SK-N-SH treated with all-trans-retinoic acid at 6 μM for 48 hours (cell line): ENCODE results near the gene URI1.

Experiments used
- ATAC-seq: fragments of 200-7000 bp; cut with Tn5 transposase; 3 replicates; pipeline ENCODE4 v1.9.1; 2020; ENCODE audit warnings: mild to moderate bottlenecking, moderate library complexity
- ARNTL ChIP-seq: fragments of 450-650 bp; formaldehyde crosslinking; IDR thresholded peaks from 2 replicates; pipeline ENCODE4 v1.5.0; 2020; ENCODE audit warnings: low read depth, mild to moderate bottlenecking, moderate library complexity, borderline replicate concordance
- BACH2 ChIP-seq: fragments of 250-450 bp; sonication (Bioruptor Pico); IDR thresholded peaks from 2 replicates; pipeline ENCODE4 v1.9.0; 2021; ENCODE audit warnings: mild to moderate bottlenecking, borderline replicate concordance
- CSDC2 ChIP-seq: fragments of 250-450 bp; sonication (Bioruptor Pico); IDR thresholded peaks from 2 replicates; pipeline ENCODE4 v1.5.0; 2020; ENCODE audit warnings: mild to moderate bottlenecking, moderate library complexity
- ESRRG ChIP-seq: fragments of 250-450 bp; sonication (Bioruptor Pico); IDR thresholded peaks from 2 replicates; pipeline ENCODE4 v1.6.1; 2021; ENCODE audit warnings: mild to moderate bottlenecking
- GLIS3 ChIP-seq: fragments of 250-450 bp; sonication (Bioruptor Pico); IDR thresholded peaks from 2 replicates; pipeline ENCODE4 v1.5.0; 2020; ENCODE audit warnings: mild to moderate bottlenecking, moderate library complexity
- ISL1 ChIP-seq: fragments of 250-450 bp; sonication (Bioruptor Pico); IDR thresholded peaks from 2 replicates; pipeline ENCODE4 v2.1.2; 2022; ENCODE audit warnings: mild to moderate bottlenecking, moderate library complexity
- OSR1 ChIP-seq: fragments of 250-450 bp; sonication (Bioruptor Pico); IDR thresholded peaks from 2 replicates; pipeline ENCODE4 v1.8.0; 2022; ENCODE audit warnings: moderate library complexity, mild to moderate bottlenecking, inconsistent platforms
- RARB ChIP-seq: fragments of 250-450 bp; sonication (Bioruptor Pico); IDR thresholded peaks from 2 replicates; pipeline ENCODE4 v1.8.0; 2021; ENCODE audit warnings: mild to moderate bottlenecking, moderate library complexity
- SNAI2 ChIP-seq: fragments of 250-450 bp; sonication (Bioruptor Pico); IDR thresholded peaks from 2 replicates; pipeline ENCODE4 v1.5.0; 2020; ENCODE audit warnings: mild to moderate bottlenecking, moderate library complexity
- TOX ChIP-seq: fragments of 250-450 bp; sonication (Bioruptor Pico); IDR thresholded peaks from 2 replicates; pipeline ENCODE4 v1.8.0; 2021; ENCODE audit warnings: mild to moderate bottlenecking, moderate library complexity, borderline replicate concordance
- TSHZ2 ChIP-seq: fragments of 250-450 bp; sonication (Bioruptor Pico); IDR thresholded peaks from 2 replicates; pipeline ENCODE4 v1.5.0; 2020; ENCODE audit warnings: mild to moderate bottlenecking, moderate library complexity
- ZNF565 ChIP-seq: fragments of 450-650 bp; formaldehyde crosslinking; conservative IDR thresholded peaks from 2 replicates; pipeline ENCODE4 v1.5.0; 2020; ENCODE audit warnings: low read depth, mild to moderate bottlenecking, moderate library complexity
- ZNF70 ChIP-seq: fragments of 450-650 bp; formaldehyde crosslinking; IDR thresholded peaks from 2 replicates; pipeline ENCODE4 v1.5.0; 2020; ENCODE audit warnings: mild to moderate bottlenecking, moderate library complexity
- ZNF8 ChIP-seq: fragments of 450-650 bp; formaldehyde crosslinking; IDR thresholded peaks from 2 replicates; pipeline ENCODE4 v1.5.0; 2020; ENCODE audit warnings: mild to moderate bottlenecking, moderate library complexity
- TF ChIP-seq, protein P1 (sequence below): fragments of 250-450 bp; sonication (Bioruptor Pico); IDR thresholded peaks from 2 replicates; pipeline ENCODE4 v1.5.1; 2021; ENCODE audit warnings: mild to moderate bottlenecking, moderate library complexity
- TF ChIP-seq, protein P2 (sequence below): fragments of 250-450 bp; sonication (Bioruptor Pico); IDR thresholded peaks from 2 replicates; pipeline ENCODE4 v1.8.0; 2020; ENCODE audit warnings: mild to moderate bottlenecking, moderate library complexity, borderline replicate concordance
- TF ChIP-seq, protein P3 (sequence below): fragments of 250-450 bp; sonication (Bioruptor Pico); IDR thresholded peaks from 2 replicates; pipeline ENCODE4 v1.5.1; 2020; ENCODE audit warnings: low read depth, mild to moderate bottlenecking, moderate library complexity
- TF ChIP-seq, protein P4 (sequence below): fragments of 250-450 bp; sonication (Bioruptor Pico); IDR thresholded peaks from 2 replicates; pipeline ENCODE4 v1.8.0; 2021; ENCODE audit warnings: low read depth, mild to moderate bottlenecking, moderate library complexity, borderline replicate concordance

Gene URI1

GRCh38 chr19:29936409-29936808 lies 5.6 kb upstream of the URI1 start:
- ATAC-seq = no peak
- TF ChIP-seq, protein P1, sequence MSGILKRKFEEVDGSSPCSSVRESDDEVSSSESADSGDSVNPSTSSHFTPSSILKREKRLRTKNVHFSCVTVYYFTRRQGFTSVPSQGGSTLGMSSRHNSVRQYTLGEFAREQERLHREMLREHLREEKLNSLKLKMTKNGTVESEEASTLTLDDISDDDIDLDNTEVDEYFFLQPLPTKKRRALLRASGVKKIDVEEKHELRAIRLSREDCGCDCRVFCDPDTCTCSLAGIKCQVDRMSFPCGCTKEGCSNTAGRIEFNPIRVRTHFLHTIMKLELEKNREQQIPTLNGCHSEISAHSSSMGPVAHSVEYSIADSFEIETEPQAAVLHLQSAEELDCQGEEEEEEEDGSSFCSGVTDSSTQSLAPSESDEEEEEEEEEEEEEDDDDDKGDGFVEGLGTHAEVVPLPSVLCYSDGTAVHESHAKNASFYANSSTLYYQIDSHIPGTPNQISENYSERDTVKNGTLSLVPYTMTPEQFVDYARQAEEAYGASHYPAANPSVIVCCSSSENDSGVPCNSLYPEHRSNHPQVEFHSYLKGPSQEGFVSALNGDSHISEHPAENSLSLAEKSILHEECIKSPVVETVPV (CRISPR knock-in tag) = no peak
- TF ChIP-seq, protein P2, sequence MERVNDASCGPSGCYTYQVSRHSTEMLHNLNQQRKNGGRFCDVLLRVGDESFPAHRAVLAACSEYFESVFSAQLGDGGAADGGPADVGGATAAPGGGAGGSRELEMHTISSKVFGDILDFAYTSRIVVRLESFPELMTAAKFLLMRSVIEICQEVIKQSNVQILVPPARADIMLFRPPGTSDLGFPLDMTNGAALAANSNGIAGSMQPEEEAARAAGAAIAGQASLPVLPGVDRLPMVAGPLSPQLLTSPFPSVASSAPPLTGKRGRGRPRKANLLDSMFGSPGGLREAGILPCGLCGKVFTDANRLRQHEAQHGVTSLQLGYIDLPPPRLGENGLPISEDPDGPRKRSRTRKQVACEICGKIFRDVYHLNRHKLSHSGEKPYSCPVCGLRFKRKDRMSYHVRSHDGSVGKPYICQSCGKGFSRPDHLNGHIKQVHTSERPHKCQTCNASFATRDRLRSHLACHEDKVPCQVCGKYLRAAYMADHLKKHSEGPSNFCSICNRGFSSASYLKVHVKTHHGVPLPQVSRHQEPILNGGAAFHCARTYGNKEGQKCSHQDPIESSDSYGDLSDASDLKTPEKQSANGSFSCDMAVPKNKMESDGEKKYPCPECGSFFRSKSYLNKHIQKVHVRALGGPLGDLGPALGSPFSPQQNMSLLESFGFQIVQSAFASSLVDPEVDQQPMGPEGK = no peak

- ATAC-seq = no peak
These were observed 2.4 kb upstream of the URI1 start for GRCh38 chr19:29939628-29940027.

GRCh38 chr19:29940971-29941585 lies 961 bp upstream of the URI1 start:
- ATAC-seq = no peak
- no peak for TF ChIP-seq ZNF70 (CRISPR knock-in tag)
- TF ChIP-seq TOX (CRISPR knock-in tag) = no peak
- TF ChIP-seq GLIS3 (CRISPR knock-in tag) = no peak
- TF ChIP-seq SNAI2 (CRISPR knock-in tag) = no peak
- no peak for TF ChIP-seq CSDC2
- TF ChIP-seq ISL1 (CRISPR knock-in tag) = no peak
- TF ChIP-seq, protein P2 = no peak
- TF ChIP-seq, protein P3, sequence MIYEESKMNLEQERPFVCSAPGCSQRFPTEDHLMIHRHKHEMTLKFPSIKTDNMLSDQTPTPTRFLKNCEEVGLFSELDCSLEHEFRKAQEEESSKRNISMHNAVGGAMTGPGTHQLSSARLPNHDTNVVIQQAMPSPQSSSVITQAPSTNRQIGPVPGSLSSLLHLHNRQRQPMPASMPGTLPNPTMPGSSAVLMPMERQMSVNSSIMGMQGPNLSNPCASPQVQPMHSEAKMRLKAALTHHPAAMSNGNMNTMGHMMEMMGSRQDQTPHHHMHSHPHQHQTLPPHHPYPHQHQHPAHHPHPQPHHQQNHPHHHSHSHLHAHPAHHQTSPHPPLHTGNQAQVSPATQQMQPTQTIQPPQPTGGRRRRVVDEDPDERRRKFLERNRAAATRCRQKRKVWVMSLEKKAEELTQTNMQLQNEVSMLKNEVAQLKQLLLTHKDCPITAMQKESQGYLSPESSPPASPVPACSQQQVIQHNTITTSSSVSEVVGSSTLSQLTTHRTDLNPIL (CRISPR knock-in tag) = no peak
- no peak for TF ChIP-seq ESRRG (CRISPR knock-in tag)
- TF ChIP-seq ARNTL (CRISPR knock-in tag) = no peak
- TF ChIP-seq TSHZ2 (CRISPR knock-in tag) = no peak
- no peak for TF ChIP-seq BACH2 (CRISPR knock-in tag)
- no peak for TF ChIP-seq ZNF8 (CRISPR knock-in tag)
- TF ChIP-seq OSR1 (CRISPR knock-in tag) = no peak
- TF ChIP-seq, protein P4, sequence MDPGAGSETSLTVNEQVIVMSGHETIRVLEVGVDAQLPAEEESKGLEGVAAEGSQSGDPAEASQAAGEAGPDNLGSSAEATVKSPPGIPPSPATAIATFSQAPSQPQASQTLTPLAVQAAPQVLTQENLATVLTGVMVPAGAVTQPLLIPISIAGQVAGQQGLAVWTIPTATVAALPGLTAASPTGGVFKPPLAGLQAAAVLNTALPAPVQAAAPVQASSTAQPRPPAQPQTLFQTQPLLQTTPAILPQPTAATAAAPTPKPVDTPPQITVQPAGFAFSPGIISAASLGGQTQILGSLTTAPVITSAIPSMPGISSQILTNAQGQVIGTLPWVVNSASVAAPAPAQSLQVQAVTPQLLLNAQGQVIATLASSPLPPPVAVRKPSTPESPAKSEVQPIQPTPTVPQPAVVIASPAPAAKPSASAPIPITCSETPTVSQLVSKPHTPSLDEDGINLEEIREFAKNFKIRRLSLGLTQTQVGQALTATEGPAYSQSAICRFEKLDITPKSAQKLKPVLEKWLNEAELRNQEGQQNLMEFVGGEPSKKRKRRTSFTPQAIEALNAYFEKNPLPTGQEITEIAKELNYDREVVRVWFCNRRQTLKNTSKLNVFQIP = no peak

More at GRCh38 chr19:29939628-29940027, 2.4 kb upstream of the URI1 start:
- TF ChIP-seq, protein P1 (CRISPR knock-in tag) = no peak
- TF ChIP-seq SNAI2 (CRISPR knock-in tag) = no peak
- no peak for TF ChIP-seq BACH2 (CRISPR knock-in tag)
- no peak for TF ChIP-seq ESRRG (CRISPR knock-in tag)
- no peak for TF ChIP-seq ZNF8 (CRISPR knock-in tag)
- TF ChIP-seq ZNF565 = no peak
- TF ChIP-seq, protein P4 = no peak
- TF ChIP-seq GLIS3 (CRISPR knock-in tag) = no peak
- TF ChIP-seq RARB (CRISPR knock-in tag) = no peak
- TF ChIP-seq TOX (CRISPR knock-in tag) = no peak
- TF ChIP-seq CSDC2 = no peak
- no peak for TF ChIP-seq ZNF70 (CRISPR knock-in tag)
